HepG2 (cell line): Measurements from ENCODE around the gene CD300A. TPM values are rescaled to one million over a fixed set of nuclear protein-coding genes. Genes with fewer than 3 reads are reported as not detected.

Source experiments
- AFF4 ChIP-seq: sonication (generic); formaldehyde crosslinking; IDR thresholded peaks from 2 replicates; pipeline ENCODE4 v1.4.0; 2020; ENCODE audit warnings: missing genetic modification reagents
- ETS1 ChIP-seq: sonication (generic); formaldehyde crosslinking; IDR thresholded peaks from 2 replicates; pipeline ENCODE4 v1.4.0; 2020; ENCODE audit warnings: missing genetic modification reagents
- GPN1 ChIP-seq: sonication (generic); formaldehyde crosslinking; IDR thresholded peaks from 2 replicates; pipeline ENCODE4 v1.5.1; 2020; ENCODE audit warnings: missing genetic modification reagents, borderline replicate concordance
- RAD21 ChIP-seq: fragments of 450-650 bp; formaldehyde crosslinking; IDR thresholded peaks from 2 replicates; pipeline ENCODE4 v1.5.0; 2020; ENCODE audit warnings: mild to moderate bottlenecking
- RARG ChIP-seq: sonication (generic); formaldehyde crosslinking; IDR thresholded peaks from 2 replicates; pipeline ENCODE4 v1.4.0; 2020; ENCODE audit warnings: low read depth, mild to moderate bottlenecking, missing genetic modification reagents
- REL ChIP-seq: sonication (generic); formaldehyde crosslinking; conservative IDR thresholded peaks from 2 replicates; pipeline ENCODE4 v1.8.0; 2022; ENCODE audit warnings: mild to moderate bottlenecking, missing genetic modification reagents, moderate library complexity
- SOX6 ChIP-seq, 2 experiments: fragments of 450-650 bp in 1 of 2; sonication (generic) in 1 of 2; formaldehyde crosslinking in 1 of 2; IDR thresholded peaks; 2 replicates each; pipeline versions ENCODE4 v1.4.0 to v1.6.1; 2017 to 2020; ENCODE audit warnings: antibody characterized with exemption in 1 of 2, mild to moderate bottlenecking in 1 of 2, missing genetic modification reagents in 1 of 2
- SP2 ChIP-seq: sonication (generic); formaldehyde crosslinking; IDR thresholded peaks from 2 replicates; pipeline ENCODE4 v1.5.1; 2020; ENCODE audit warnings: mild to moderate bottlenecking, missing genetic modification reagents
- TARDBP ChIP-seq: sonication (generic); formaldehyde crosslinking; IDR thresholded peaks from 2 replicates; pipeline ENCODE4 v1.8.0; 2022; ENCODE audit warnings: mild to moderate bottlenecking, missing genetic modification reagents
- ZFP37 ChIP-seq: sonication (generic); formaldehyde crosslinking; IDR thresholded peaks from 2 replicates; pipeline ENCODE4 v1.4.0; 2020; ENCODE audit warnings: missing genetic modification reagents, borderline replicate concordance
- ZFY ChIP-seq: sonication (generic); formaldehyde crosslinking; IDR thresholded peaks from 2 replicates; pipeline ENCODE4 v1.4.0; 2020; ENCODE audit warnings: missing genetic modification reagents
- ZMAT5 ChIP-seq: sonication (generic); formaldehyde crosslinking; IDR thresholded peaks from 2 replicates; pipeline ENCODE4 v1.5.0; 2020; ENCODE audit warnings: mild to moderate bottlenecking, low read depth, missing genetic modification reagents, borderline replicate concordance
- ZNF12 ChIP-seq: sonication (generic); formaldehyde crosslinking; IDR thresholded peaks from 2 replicates; pipeline ENCODE4 v1.5.0; 2020; ENCODE audit warnings: missing genetic modification reagents
- ZNF136 ChIP-seq: sonication (generic); formaldehyde crosslinking; IDR thresholded peaks from 2 replicates; pipeline ENCODE4 v1.8.1; 2022; ENCODE audit warnings: low read depth, mild to moderate bottlenecking, moderate library complexity, missing genetic modification reagents
- ZNF18 ChIP-seq: sonication (generic); formaldehyde crosslinking; IDR thresholded peaks from 2 replicates; pipeline ENCODE4 v1.8.0; 2022; ENCODE audit warnings: mild to moderate bottlenecking, missing genetic modification reagents; ENCODE audit not compliant: insufficient replicate concordance
- ZNF614 ChIP-seq: IDR thresholded peaks from 2 replicates; pipeline ENCODE4 v1.6.1; 2018; ENCODE audit warnings: missing biosample characterization, missing genetic modification reagents, inconsistent platforms, borderline replicate concordance
- polyA plus RNA-seq, 8 experiments: library from polyadenylated mRNA; depleted of rRNA in 3 of 8; stranded (reverse) in 7 of 8; unstranded in 1 of 8; fragments of >200 nt; fragmentation: Illumina TruSeq in 4 of 8; extraction: Trizol in 4 of 8; gene quantifications; 2 replicates each; pipeline versions ENCODE4 v1.2.1 to v1.2.3, GENCODE V29; 2011 to 2016; ENCODE audit warnings: low read depth in 4 of 8, missing spikeins in 1 of 8, mixed read lengths in 1 of 8; ENCODE audit not compliant: insufficient read depth in 1 of 8
- total RNA-seq, 5 experiments: library from RNA; depleted of rRNA; stranded (reverse); fragments of >200 nt; fragmentation: Illumina TruSeq; extraction: Trizol; gene quantifications; 2 replicates each; pipeline ENCODE4 v1.2.3, GENCODE V29; 2016; ENCODE audit warnings: low read depth in 1 of 5

Gene CD300A
- total and polyA plus RNA-seq, 2 of the 13 experiments (the other 11 are each of a cell fraction or from before 2014, with no cell fraction given) = not detected

DNA sequence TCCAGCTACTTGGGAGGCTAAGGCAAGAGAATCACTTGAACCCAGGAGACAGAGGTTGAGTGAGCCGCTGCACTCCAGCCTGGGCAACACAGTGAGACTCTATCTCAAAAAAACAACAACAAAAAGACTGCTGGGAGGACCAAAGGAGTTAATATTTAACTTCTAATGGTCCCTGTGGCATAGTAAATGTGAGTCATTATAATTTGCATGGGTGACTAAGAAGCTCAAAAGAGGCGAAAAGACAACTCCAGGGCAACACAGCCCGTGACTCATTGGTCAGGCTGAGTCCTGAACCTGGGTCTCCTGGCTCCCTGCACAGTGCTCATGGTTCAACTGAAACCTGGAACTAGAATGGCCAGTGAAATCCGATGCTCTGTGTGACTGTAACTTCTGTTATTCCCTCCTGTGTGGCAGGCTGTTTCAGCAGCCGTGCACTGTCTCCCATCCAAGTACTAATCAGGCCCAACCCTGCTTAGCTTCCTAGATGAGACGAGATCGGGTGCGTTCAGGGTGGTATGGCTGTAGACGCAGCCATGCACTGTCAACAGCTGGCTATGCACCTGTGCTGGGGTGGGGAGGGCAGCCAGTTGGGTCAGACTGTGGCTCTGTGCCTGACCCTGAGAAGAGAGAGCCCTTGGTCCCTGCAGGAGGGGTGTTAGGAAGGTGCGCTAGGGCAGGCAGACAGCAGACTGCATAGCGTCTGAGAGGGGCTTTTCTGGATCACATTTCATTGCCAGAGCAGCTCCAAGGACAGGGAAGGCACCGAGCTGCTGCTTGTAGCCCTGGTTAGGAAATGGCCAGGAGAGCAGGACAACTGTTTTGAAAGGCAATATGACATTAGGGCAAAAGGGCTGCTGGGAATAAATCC lies 49.0 kb upstream of the CD300A start (continued):
- no peak for TF ChIP-seq AFF4 (CRISPR knock-in tag)
- 0 out of 2 replicates have a peak, but pooled peaks have one; percentile 5 for TF ChIP-seq ZNF614 (CRISPR knock-in tag)
- peak; percentile 34; the same call in 1 of the 2 replicates for TF ChIP-seq ZNF12 (CRISPR knock-in tag)
- no peak for TF ChIP-seq SOX6 (IDR thresholded peaks at IDR 0.05)
- TF ChIP-seq SOX6 (CRISPR knock-in tag; IDR thresholded peaks at IDR 0.05) = peak; percentile 46
- TF ChIP-seq ZNF136 (CRISPR knock-in tag) = peak; percentile 85; the same call in 1 of the 2 replicates
- TF ChIP-seq ZFP37 (CRISPR knock-in tag) = 0 out of 2 replicates have a peak, but pooled peaks have one; percentile 22
- TF ChIP-seq ZMAT5 (CRISPR knock-in tag) = no peak
- peak; percentile 53 for TF ChIP-seq ZFY (CRISPR knock-in tag)
- TF ChIP-seq TARDBP (CRISPR knock-in tag) = peak; percentile 97
- no peak for TF ChIP-seq ETS1 (CRISPR knock-in tag)
- TF ChIP-seq RARG (CRISPR knock-in tag) = no peak
- TF ChIP-seq ZNF18 (CRISPR knock-in tag) = peak; percentile 58
- TF ChIP-seq REL (CRISPR knock-in tag) = no peak
- TF ChIP-seq RAD21 (CRISPR knock-in tag) = peak; percentile 18; the same call in 1 of the 2 replicates
- no peak for TF ChIP-seq GPN1
- no peak for TF ChIP-seq SP2 (CRISPR knock-in tag)
- TF ChIP-seq, all 625 proteins: peak for 210
